GM23248 (cell line): Measurements from ENCODE around the gene CSTA. TPM values are rescaled to one million over a fixed set of nuclear protein-coding genes. Genes with fewer than 3 reads are reported as not detected.

Experiments used
- DNase-seq: peaks from one replicate; pipeline ENCODE4 v3.0.0-alpha.2; 2015
- H2AFZ ChIP-seq: fragments of 200-600 bp; sonication (generic); 2 replicates; pipeline ENCODE4 v1.6.1; 2016; ENCODE audit warnings: antibody characterized with exemption
- H3F3A ChIP-seq: fragments of 200-600 bp; sonication (generic); 2 replicates; pipeline ENCODE4 v1.6.1; 2016; ENCODE audit warnings: mild to moderate bottlenecking, antibody characterized with exemption, mixed run types; ENCODE audit not compliant: insufficient read depth
- H3K27ac ChIP-seq: fragments of 200-600 bp; sonication (generic); 2 replicates; pipeline ENCODE4 v1.5.1; 2016; ENCODE audit warnings: mild to moderate bottlenecking
- H3K27me3 ChIP-seq: fragments of 200-600 bp; sonication (generic); replicated peaks from 2 replicates; pipeline ENCODE4 v1.6.1; 2016; ENCODE audit warnings: mild to moderate bottlenecking; ENCODE audit not compliant: insufficient read depth
- H3K36me3 ChIP-seq: fragments of 200-600 bp; sonication (generic); 2 replicates; pipeline ENCODE4 v1.6.1; 2016; ENCODE audit warnings: low read depth, mild to moderate bottlenecking
- H3K4me1 ChIP-seq: fragments of 200-600 bp; sonication (generic); 2 replicates; pipeline ENCODE4 v1.6.1; 2016; ENCODE audit warnings: mild to moderate bottlenecking; ENCODE audit not compliant: insufficient read depth
- H3K4me2 ChIP-seq: fragments of 200-600 bp; sonication (generic); one replicate; pipeline ENCODE4 v1.6.1; 2016; ENCODE audit warnings: mild to moderate bottlenecking; ENCODE audit not compliant: unreplicated experiment
- H3K4me3 ChIP-seq: fragments of 200-600 bp; sonication (generic); 2 replicates; pipeline ENCODE4 v1.5.1; 2016; ENCODE audit warnings: mild to moderate bottlenecking
- H3K79me2 ChIP-seq: fragments of 200-600 bp; sonication (generic); 2 replicates; pipeline ENCODE4 v1.6.1; 2016; ENCODE audit warnings: mild to moderate bottlenecking; ENCODE audit not compliant: insufficient read depth
- H3K9ac ChIP-seq: fragments of 200-600 bp; sonication (generic); 2 replicates; pipeline ENCODE4 v1.6.1; 2016; ENCODE audit warnings: mild to moderate bottlenecking
- H3K9me2 ChIP-seq: fragments of 200-600 bp; sonication (generic); 2 replicates; pipeline ENCODE4 v1.6.1; 2016; ENCODE audit warnings: mixed run types, mild to moderate bottlenecking, moderate library complexity; ENCODE audit not compliant: insufficient read depth
- H3K9me3 ChIP-seq: fragments of 200-600 bp; sonication (generic); one replicate; pipeline ENCODE4 v1.6.1; 2017; ENCODE audit warnings: low read depth
- H4K20me1 ChIP-seq: fragments of 200-600 bp; sonication (generic); 2 replicates; pipeline ENCODE4 v1.6.0; 2016; ENCODE audit not compliant: insufficient read depth
- EZH2 ChIP-seq: fragments of 200-600 bp; sonication (generic); IDR thresholded peaks from 2 replicates; pipeline ENCODE4 v1.6.1; 2018; ENCODE audit warnings: antibody characterized with exemption, mild to moderate bottlenecking; ENCODE audit not compliant: insufficient read depth, poor library complexity, severe bottlenecking
- EZH2phosphoT487 ChIP-seq: fragments of 200-600 bp; sonication (generic); IDR thresholded peaks from 2 replicates; pipeline ENCODE4 v1.6.1; 2018; ENCODE audit warnings: antibody characterized with exemption, moderate library complexity, mild to moderate bottlenecking, low read depth; ENCODE audit not compliant: insufficient read depth
- WGBS, 2 experiments: methylation state at CpG; one replicate each; pipeline ENCODE4 v1.1.6; 2015 to 2017; ENCODE audit warnings: low lambda C conversion rate in 2 of 2, low coverage in 1 of 2; ENCODE audit errors: missing lambda C conversion rate in 2 of 2; 5-methylcytosine and 5-hydroxymethylcytosine counted together
- in situ Hi-C: fragments of 300-500 bp; cut with MboI; formaldehyde crosslinking; loops from 2 replicates; pipeline ENCODE4 v1.15.0; 2020
- polyA plus RNA-seq: library from polyadenylated mRNA; unstranded; fragments of >200 nt; fragmentation: Nextera tagmentation; extraction: Ambion mirVana; gene quantifications from 2 replicates; pipeline ENCODE4 v1.2.1, GENCODE V29; 2016
- total RNA-seq: library from RNA; depleted of rRNA; stranded (reverse); fragments of >200 nt; shearing (Covaris generic); gene quantifications from 2 replicates; pipeline ENCODE4 v1.2.3, GENCODE V29; 2014

CSTA gene
- total and polyA plus RNA-seq, 2 experiments from 2014 or later = 1.8 to 5.3 TPM

DNA sequence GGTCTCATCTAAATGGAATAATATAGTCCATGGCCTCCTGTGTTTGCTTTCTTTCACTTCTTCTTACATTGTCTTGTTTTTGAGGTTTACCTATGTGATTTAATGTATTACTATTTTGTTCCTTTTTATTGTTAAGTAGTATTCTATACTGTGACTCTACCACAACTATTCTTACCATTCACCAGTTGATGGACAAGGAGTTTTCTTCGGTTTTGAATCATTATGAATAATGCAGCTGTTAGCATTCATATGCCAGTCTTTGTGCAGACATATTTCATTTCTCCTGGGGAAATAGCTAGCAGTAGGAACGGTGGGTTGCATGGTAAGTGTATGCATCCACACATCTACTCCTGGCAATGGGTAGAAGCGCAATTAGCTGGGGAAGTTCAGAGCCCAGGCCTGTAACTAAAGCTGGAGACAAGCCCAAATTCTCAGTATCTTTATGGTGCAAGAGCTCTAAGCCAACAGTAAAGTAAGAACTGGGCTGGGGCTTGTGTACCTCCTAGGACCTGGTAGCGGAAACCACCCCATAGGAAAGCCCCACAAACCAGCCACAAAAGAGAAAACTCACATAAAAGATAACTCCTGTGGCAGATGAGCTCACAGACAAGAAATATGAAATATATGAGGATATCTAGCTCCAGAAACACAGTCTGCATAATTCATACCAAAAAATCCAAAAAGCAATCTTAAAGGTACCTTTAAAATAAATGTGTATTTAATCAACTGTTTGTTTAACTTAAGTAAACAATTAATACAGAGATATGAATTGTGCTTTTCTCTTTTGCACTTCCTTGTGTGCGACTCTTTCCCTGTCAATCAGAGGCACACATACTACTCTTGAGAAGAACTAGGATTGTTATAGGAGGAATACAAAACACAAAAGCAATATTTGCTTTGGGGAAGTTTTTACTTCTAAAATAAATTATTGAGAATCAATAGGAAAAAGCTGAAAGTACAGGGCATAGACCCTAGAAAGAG, 2.7 kb upstream of the CSTA start:
- no peak for TF ChIP-seq EZH2phosphoT487
- in situ Hi-C loops = no loop called here
- 39 to 51% methylated on average over 5 of the region's 5 CpGs for WGBS, 2 experiments

DNA sequence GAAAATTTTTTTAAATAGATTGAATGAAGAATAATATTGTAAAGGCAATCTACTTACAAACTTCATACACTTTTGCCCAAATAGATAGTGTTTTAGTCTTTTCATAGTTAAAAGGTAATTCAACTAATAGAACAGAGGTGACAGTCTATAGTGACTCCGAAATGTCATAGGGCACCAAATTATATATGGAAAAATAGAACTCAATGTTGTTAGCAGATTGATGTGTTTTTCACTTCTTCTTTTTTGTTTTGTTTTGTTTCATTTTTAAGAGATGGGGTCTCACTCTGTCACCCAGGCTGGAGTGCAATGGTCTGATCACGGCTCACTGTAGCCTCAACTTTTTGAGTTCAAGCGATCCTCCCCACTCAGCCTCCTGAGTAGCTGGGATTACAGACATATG, 721 bp downstream of the CSTA start:
- in situ Hi-C loops = no loop called here
- Histone ChIP-seq H3K4me1 (no peaks in the 10 kb centered on the region), H3K4me3 (no peak overlapping the region), H2AFZ (0 out of 2 replicates have a peak overlapping the region, but pooled peaks have one; percentile 35), H3F3A (no peaks in the 10 kb centered on the region), H3K36me3 (no peaks in the 10 kb centered on the region), H3K4me2 (no peak overlapping the region), H3K27ac (no peak overlapping the region), H3K9me2 (no peaks in the 10 kb centered on the region), H3K27me3 (no peaks in the 10 kb centered on the region), H4K20me1 (no peaks in the 10 kb centered on the region), H3K79me2 (no peaks in the 10 kb centered on the region), H3K9me3 (no peaks in the 10 kb centered on the region), H3K9ac (no peak overlapping the region)
- 78 to 80% methylated on average over 3 of the region's 3 CpGs for WGBS, 2 experiments
- no peak for TF ChIP-seq EZH2
- no peak for DNase-seq

More for the DNA sequence above, 2.7 kb upstream of the CSTA start:
- no peaks in the 10 kb centered on the region for H3F3A ChIP-seq
- no peak overlapping the region for H3K27ac ChIP-seq
- no peak overlapping the region for H3K4me3 ChIP-seq
- H4K20me1 ChIP-seq = no peaks in the 10 kb centered on the region
- no peaks in the 10 kb centered on the region for H3K4me1 ChIP-seq
- H3K36me3 ChIP-seq = no peaks in the 10 kb centered on the region
- no peak for DNase-seq
- no peaks in the 10 kb centered on the region for H3K79me2 ChIP-seq
- H3K27me3 ChIP-seq = no peaks in the 10 kb centered on the region
- H3K4me2 ChIP-seq = no peak overlapping the region
- no peaks in the 10 kb centered on the region for H3K9me2 ChIP-seq
- no peak overlapping the region for H2AFZ ChIP-seq
- no peak overlapping the region for H3K9ac ChIP-seq
- no peaks in the 10 kb centered on the region for H3K9me3 ChIP-seq

DNA sequence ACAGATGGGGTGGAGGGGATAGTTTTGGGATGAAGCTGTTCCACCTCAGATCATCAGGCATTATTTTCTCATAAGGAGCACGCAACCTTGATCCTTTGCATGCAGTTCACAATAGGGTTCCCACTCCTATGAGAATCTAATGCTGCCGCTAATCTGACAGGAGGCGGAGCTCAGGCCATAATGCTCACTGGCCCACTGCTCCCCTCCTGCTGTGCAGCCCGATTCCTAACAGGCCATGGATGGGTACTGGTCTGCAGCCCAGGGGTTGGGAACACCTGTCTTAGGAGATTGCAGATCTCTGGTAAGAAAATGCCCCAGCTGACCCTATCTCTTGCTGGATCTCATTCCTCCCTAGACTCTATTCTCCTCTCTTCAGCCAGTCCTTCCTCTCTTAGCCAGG, 6.8 kb downstream of the CSTA start:
- Histone ChIP-seq H3K27me3 (no peaks in the 10 kb centered on the region), H3F3A (no peaks in the 10 kb centered on the region), H3K9me3 (no peaks in the 10 kb centered on the region), H3K4me2 (no peak overlapping the region), H3K4me3 (no peak overlapping the region), H3K27ac (no peak overlapping the region), H4K20me1 (no peaks in the 10 kb centered on the region), H3K4me1 (no peaks in the 10 kb centered on the region), H2AFZ (no peak overlapping the region), H3K9me2 (no peaks in the 10 kb centered on the region), H3K79me2 (no peaks in the 10 kb centered on the region), H3K36me3 (no peaks in the 10 kb centered on the region), H3K9ac (no peak overlapping the region)
- DNase-seq = no peak
- TF ChIP-seq EZH2phosphoT487 (no peak), EZH2 (no peak)
- WGBS, 2 experiments = 24 to 26% methylated on average over 4 of the region's 4 CpGs
- in situ Hi-C loops = no loop called here

DNA sequence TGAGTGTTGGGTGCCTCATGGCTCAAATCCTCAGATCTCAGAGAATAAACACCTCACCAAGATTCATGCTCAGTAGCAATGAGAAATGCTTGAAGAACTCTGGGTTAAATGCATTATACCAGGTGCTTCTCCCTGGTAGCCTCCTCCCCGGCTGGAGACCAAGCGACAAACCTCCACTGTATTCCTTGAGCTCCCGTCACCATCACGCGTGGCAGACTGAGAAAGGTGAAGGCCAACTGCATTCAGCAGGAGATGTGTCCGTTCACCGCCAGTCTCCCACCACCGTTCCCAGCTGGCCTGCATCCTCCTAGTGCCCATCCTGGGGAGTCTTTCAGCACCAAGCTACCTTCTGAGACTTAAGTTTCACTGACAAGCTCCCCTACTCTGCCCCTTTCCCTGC, 7.5 kb downstream of the CSTA start:
- no peak overlapping the region for H3K4me2 ChIP-seq
- H3K79me2 ChIP-seq = no peaks in the 10 kb centered on the region

More for the DNA sequence above, 7.5 kb downstream of the CSTA start:
- Histone ChIP-seq H3K27me3 (no peaks in the 10 kb centered on the region), H3K9me2 (no peaks in the 10 kb centered on the region), H3K36me3 (no peaks in the 10 kb centered on the region), H3F3A (no peaks in the 10 kb centered on the region), H3K4me1 (no peaks in the 10 kb centered on the region), H2AFZ (no peak overlapping the region), H4K20me1 (no peaks in the 10 kb centered on the region), H3K9ac (no peak overlapping the region), H3K9me3 (no peaks in the 10 kb centered on the region), H3K4me3 (no peak overlapping the region), H3K27ac (no peak overlapping the region)
- TF ChIP-seq EZH2 = no peak
- no peak for TF ChIP-seq EZH2phosphoT487
- WGBS, 2 experiments = 67 to 69% methylated on average over 8 of the region's 8 CpGs
- DNase-seq = no peak
- in situ Hi-C loops = no loop called here
